GM12878 (cell line): ENCODE results near the gene NET1. TPM values are rescaled to one million over a fixed set of nuclear protein-coding genes. Genes with fewer than 3 reads are reported as not detected.
"Not testable (repeated sequence)": the region's sequence is repeated elsewhere in the genome, so short reads cannot be mapped to it uniquely, and the experiment has no call there.

ENCODE experiments used
- ATAC-seq: fragments of 200-7000 bp; cut with Tn5 transposase; 3 replicates; pipeline ENCODE4 v1.9.1; 2020; ENCODE audit warnings: mild to moderate bottlenecking, moderate library complexity
- BruUV-seq: library from RNA; stranded (reverse); fragments of 400-500 nt; replicated peaks from 2 replicates; lab custom pipeline; 2021; lab: Mats Ljungman, UMichigan
- CTCF ChIA-PET: fragments of 300-600 bp; sonication (Branson Sonifier 250); formaldehyde crosslinking; extraction: SDS; loops from one replicate; lab custom pipeline; 2021; ENCODE audit warnings: inconsistent platforms; lab: Yijun Ruan, JAX
- POLR2A ChIA-PET: fragments of 350-600 bp; formaldehyde crosslinking; extraction: SDS; loops from one replicate; lab custom pipeline; 2021; ENCODE audit warnings: inconsistent platforms; lab: Charles Lee
- RAD21 ChIA-PET: fragments of 300-600 bp; sonication (Branson Sonifier 250); formaldehyde crosslinking; loops from one replicate; lab custom pipeline; 2023; ENCODE audit warnings: antibody characterized with exemption; ENCODE audit not compliant: unreplicated experiment; lab: Charles Lee
- SMC1A ChIA-PET: fragments of 300-600 bp; sonication (Branson Sonifier 250); formaldehyde crosslinking; loops from one replicate; lab custom pipeline; 2023; ENCODE audit not compliant: unreplicated experiment, uncharacterized antibody; lab: Charles Lee
- DNase-seq: peaks from one replicate; pipeline ENCODE4 v3.0.0-alpha.2; 2011; ENCODE audit warnings: low read depth, low spot score
- FAIRE-seq: peaks from 3 replicates; lab custom pipeline; 2011; peaks lifted over from hg19 to GRCh38; lab: Jason Lieb, UNC
- H2AFZ ChIP-seq: 2 replicates; pipeline ENCODE4 v1.6.0; 2011; ENCODE audit warnings: low read depth, low read length, control low read depth; ENCODE audit not compliant: control insufficient read depth
- H3K27ac ChIP-seq: 2 replicates; pipeline ENCODE4 v1.5.1; 2011; ENCODE audit warnings: control low read depth; ENCODE audit not compliant: control insufficient read depth, insufficient read depth
- H3K27me3 ChIP-seq, 2 experiments: replicated peaks in 1 of 2; 2 replicates each; pipeline versions ENCODE4 v1.6.0 to v1.6.1; 2011; ENCODE audit warnings: low read length in 1 of 2; ENCODE audit not compliant: control insufficient read depth in 2 of 2, insufficient read depth in 2 of 2
- H3K36me3 ChIP-seq, 2 experiments: 2 replicates each; pipeline ENCODE4 v1.5.1; 2011; ENCODE audit warnings: low read length in 1 of 2; ENCODE audit not compliant: control insufficient read depth in 2 of 2, insufficient read depth in 2 of 2
- H3K4me1 ChIP-seq: 2 replicates; pipeline ENCODE4 v1.6.1; 2011; ENCODE audit warnings: mild to moderate bottlenecking, low read length, moderate library complexity, mixed read lengths; ENCODE audit not compliant: control insufficient read depth, insufficient read depth
- H3K4me2 ChIP-seq: 2 replicates; pipeline ENCODE4 v1.6.0; 2011; ENCODE audit warnings: control low read depth; ENCODE audit not compliant: control insufficient read depth, insufficient read depth
- H3K4me3 ChIP-seq: fragments of 200-600 bp; sonication (generic); 2 replicates; pipeline ENCODE4 v1.5.1; 2016
- H3K79me2 ChIP-seq: 2 replicates; pipeline ENCODE4 v1.6.0; 2011; ENCODE audit warnings: low read length; ENCODE audit not compliant: control insufficient read depth, insufficient read depth
- H3K9ac ChIP-seq: 2 replicates; pipeline ENCODE4 v1.8.0; 2011; ENCODE audit warnings: low read length, control low read depth, mixed read lengths; ENCODE audit not compliant: control insufficient read depth, insufficient read depth
- H3K9me3 ChIP-seq: replicated peaks from 3 replicates; pipeline ENCODE4 v1.5.1; 2011; ENCODE audit warnings: mild to moderate bottlenecking, low read length; ENCODE audit not compliant: control insufficient read depth, insufficient read depth
- H4K20me1 ChIP-seq: 2 replicates; pipeline ENCODE4 v1.6.0; 2011; ENCODE audit not compliant: control insufficient read depth, insufficient read depth
- PBX3 ChIP-seq: IDR thresholded peaks from 2 replicates; pipeline ENCODE4 v1.6.1; 2011; ENCODE audit warnings: mild to moderate bottlenecking, low read depth, low read length, moderate library complexity; ENCODE audit not compliant: insufficient replicate concordance
- WGBS: methylation state at CpG from one replicate; pipeline ENCODE4 v1.1.6; 2016; ENCODE audit warnings: low lambda C conversion rate; ENCODE audit not compliant: insufficient replicate concordance, insufficient coverage; ENCODE audit errors: missing lambda C conversion rate; 5-methylcytosine and 5-hydroxymethylcytosine counted together
- in situ Hi-C: fragments of 300-500 bp; cut with MboI; formaldehyde crosslinking; loops from 9 replicates; pipeline ENCODE4 v1.14.3; 2018; ENCODE audit warnings: mixed read lengths
- intact Hi-C: fragments of 100-400 bp; cut with micrococcal nuclease; formaldehyde crosslinking; loops from one replicate; pipeline ENCODE4 v1.14.2; 2022; ENCODE audit not compliant: unreplicated experiment
- polyA plus RNA-seq, 11 experiments: library from polyadenylated mRNA; depleted of rRNA in 4 of 11; unstranded in 6 of 11; stranded (reverse) in 5 of 11; fragments of >200 nt; fragmentation: Nextera tagmentation in 4 of 11; fragmentation: Illumina TruSeq in 1 of 11; extraction: Ambion mirVana in 4 of 11; extraction: Trizol in 1 of 11; gene quantifications; 1 replicate in 1 of 11; 2 replicates in 10 of 11; pipeline versions ENCODE4 v1.2.1 to v1.2.3, GENCODE V29; 2011 to 2016; ENCODE audit warnings: inconsistent platforms in 2 of 11, missing spikeins in 2 of 11, low read depth in 1 of 11
- total RNA-seq, 4 experiments: library from RNA; depleted of rRNA in 3 of 4; stranded (reverse); fragments of >200 nt in 3 of 4; fragmentation: Illumina TruSeq in 1 of 4; extraction: Trizol in 1 of 4; gene quantifications; 2 replicates each; pipeline versions ENCODE4 v1.2.1 to v1.2.3, GENCODE V29; 2013 to 2021
- TF ChIP-seq, protein P1 (sequence below): fragments of 450-650 bp; IDR thresholded peaks from 2 replicates; pipeline ENCODE4 v1.6.1; 2016; ENCODE audit warnings: mild to moderate bottlenecking

The NET1 gene
- total and polyA plus RNA-seq, 10 of the 15 experiments (the other 5 are each of a cell fraction or from before 2014, with no cell fraction given) = 6.5 to 22.7 (median 18.4) TPM

GRCh38 chr10:5376450-5376849 lies 35.9 kb upstream of the NET1 start (continued):
- no peak for TF ChIP-seq PBX3
- TF ChIP-seq, protein P1, sequence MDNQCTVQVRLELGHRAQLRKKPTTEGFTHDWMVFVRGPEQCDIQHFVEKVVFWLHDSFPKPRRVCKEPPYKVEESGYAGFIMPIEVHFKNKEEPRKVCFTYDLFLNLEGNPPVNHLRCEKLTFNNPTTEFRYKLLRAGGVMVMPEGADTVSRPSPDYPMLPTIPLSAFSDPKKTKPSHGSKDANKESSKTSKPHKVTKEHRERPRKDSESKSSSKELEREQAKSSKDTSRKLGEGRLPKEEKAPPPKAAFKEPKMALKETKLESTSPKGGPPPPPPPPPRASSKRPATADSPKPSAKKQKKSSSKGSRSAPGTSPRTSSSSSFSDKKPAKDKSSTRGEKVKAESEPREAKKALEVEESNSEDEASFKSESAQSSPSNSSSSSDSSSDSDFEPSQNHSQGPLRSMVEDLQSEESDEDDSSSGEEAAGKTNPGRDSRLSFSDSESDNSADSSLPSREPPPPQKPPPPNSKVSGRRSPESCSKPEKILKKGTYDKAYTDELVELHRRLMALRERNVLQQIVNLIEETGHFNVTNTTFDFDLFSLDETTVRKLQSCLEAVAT = no peak

DNA sequence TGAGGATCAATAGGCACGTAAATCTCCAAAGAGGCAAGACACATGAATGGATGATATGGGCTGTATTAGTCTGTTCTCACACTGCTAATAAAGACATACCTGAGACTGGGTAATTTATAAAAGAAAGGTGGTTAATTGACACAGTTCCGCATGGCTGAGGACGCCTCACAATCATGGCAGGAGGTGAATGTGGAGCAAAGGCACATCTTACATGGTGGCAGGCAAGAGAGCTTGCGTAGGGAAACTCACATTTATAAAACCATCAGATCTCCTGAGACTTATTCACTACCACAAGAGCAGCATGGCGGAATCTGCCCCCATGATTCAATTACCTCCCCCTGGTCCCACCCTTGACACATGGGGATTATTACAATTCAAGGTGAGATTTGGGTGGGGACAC lies 33.2 kb upstream of the NET1 start:
- H2AFZ ChIP-seq, FAIRE-seq, in situ Hi-C loops, H3K4me2 ChIP-seq, H3K27ac ChIP-seq, POLR2A ChIA-PET, H3K27me3 ChIP-seq, H3K4me1 ChIP-seq, SMC1A ChIA-PET, H3K4me3 ChIP-seq, BruUV-seq, H3K9ac ChIP-seq, DNase-seq, H3K36me3 ChIP-seq, H3K9me3 ChIP-seq, ATAC-seq, RAD21 ChIA-PET, H3K79me2 ChIP-seq, H4K20me1 ChIP-seq, intact Hi-C loops: not testable (repeated sequence)
- 46% methylated on average over 5 of the region's 5 CpGs for WGBS
- CTCF ChIA-PET = interaction anchor here (0.8 to 0.9 kb wide), 2 partner anchors 62 to 529 kb away, joined by 3 read pairs; no protein-coding TSS in a partner anchor

DNA sequence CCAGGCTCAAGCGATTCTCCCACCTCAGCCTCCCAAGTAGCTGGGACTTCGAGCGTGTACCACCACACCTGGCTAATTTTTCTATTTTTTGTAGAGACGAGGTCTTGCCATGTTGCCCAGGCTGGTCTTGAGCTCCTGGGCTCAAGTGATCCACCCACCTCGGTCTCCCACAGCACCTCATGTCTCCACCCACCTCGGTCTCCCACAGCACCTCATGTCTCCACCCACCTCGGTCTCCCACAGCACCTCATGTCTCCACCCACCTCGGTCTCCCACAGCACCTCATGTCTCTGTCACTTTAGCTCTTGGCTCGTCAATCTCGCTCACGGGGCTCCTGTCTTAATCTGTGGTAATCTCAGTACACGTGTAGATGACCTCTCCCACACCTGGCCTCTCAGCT lies 32.0 kb upstream of the NET1 start:
- H4K20me1 ChIP-seq, H3K9me3 ChIP-seq, DNase-seq, SMC1A ChIA-PET, H3K79me2 ChIP-seq, RAD21 ChIA-PET, H3K27ac ChIP-seq, H2AFZ ChIP-seq, H3K4me1 ChIP-seq, H3K4me3 ChIP-seq, BruUV-seq, intact Hi-C loops, H3K27me3 ChIP-seq, FAIRE-seq, in situ Hi-C loops, H3K36me3 ChIP-seq, ATAC-seq, H3K9ac ChIP-seq, POLR2A ChIA-PET, H3K4me2 ChIP-seq: not testable (repeated sequence)
- CTCF ChIA-PET = interaction anchor here (0.9 kb wide), 1 partner anchor 530 kb away, joined by 3 read pairs; no protein-coding TSS in a partner anchor
- WGBS = 51% methylated on average over 10 of the region's 12 CpGs
